HG02981 (cell line): ENCODE results near the gene SATB1.

Experiments used
- ATAC-seq: cut with Tn5 transposase; IDR thresholded peaks from one replicate; pipeline ENCODE4 v1.9.1; 2021; ENCODE audit warnings: mild to moderate bottlenecking, moderate library complexity; ENCODE audit not compliant: unreplicated experiment

Gene SATB1

DNA sequence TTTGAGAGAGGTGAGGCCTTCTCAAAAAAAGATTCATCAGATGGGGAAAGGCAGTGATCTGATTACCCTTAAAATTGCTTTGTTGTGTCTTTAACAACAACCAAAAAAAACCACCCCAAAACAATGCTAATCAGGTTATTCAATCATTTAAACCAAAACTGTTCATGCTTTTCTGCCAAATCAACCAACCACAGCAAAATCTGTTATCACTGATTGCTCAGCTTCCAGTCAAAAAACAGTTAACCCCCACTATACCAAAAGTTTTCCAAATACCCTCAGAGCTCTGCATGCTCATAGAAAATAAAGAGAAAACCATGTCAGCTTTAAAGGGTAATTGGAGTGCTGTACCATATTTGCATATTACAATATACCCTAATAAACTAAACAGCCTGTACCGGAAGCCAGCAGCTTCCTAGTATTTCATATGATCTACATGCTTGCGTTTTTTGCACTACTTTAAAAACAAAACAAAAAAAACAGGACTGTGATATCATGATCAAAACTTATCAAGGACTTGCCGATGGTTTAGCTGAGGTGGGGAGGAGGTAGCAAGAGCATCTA lies 22.8 kb downstream of the SATB1 start:
- no peak for ATAC-seq

DNA sequence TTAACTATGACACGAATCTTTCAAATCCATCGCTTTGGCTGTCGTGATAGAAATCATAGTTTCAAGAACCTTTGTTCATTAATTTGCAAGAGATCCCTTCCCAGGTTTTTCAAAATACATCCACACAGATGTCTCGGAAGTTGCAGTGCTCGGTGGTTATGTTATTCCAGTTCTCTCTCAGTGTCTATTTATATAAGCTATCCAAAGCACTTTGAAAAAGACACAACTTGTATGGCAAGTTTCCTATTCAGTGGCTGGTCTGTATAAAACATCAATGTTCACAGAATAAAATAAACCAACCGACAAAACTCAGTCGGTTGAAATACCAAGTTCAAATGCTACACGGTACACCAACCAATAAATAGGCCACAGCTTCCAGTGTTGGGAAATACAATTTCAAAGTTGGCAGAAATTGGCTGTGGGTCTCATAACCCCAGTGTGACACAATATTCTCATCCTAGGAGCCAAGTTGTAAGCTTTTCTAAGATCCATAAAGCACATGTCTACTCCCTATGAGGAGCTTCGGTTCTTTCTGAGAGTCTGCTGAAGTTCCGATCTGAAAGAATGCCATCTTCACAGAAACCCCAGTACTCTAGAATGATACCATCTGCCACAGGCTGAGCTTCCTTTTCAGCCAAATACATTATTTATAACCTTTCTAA lies 23.7 kb downstream of the SATB1 start:
- no peak for ATAC-seq

DNA sequence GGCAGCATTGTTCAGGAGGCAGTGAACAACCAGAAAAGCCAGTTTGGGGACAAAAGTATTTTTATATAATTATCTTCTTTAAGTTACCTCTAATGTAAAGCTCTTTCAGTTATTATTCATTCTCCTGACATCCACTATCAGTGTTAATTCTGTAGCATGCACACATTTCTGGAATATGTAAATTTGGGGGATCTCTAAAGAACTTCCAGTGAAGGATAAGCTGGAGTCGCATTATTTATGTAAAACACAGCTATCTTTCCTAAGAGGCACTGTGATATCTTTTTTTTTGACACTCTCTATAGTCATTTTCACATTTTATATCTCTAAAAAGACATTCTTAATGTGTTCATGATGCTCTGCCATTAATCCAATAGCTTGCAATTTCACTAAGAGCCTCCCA lies 26.7 kb downstream of the SATB1 start:
- no peak for ATAC-seq

DNA sequence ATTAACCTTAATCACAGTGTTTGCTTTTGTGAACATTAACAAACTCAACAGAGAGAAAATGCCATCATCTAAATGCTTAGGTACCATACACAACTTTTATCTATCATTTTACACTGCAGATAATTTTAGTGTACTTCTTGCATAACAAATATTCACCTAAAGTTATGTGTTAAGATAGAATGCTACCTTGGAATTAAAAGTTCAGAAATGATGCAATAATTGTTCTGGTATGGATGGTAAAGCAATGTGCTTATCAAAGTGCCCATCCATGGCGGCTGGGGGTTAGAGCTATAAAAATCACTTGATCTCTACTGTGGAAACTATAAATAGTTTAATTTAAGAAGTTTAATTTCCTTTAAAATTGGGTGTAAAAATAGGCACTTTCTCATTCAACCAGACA lies 28.7 kb downstream of the SATB1 start:
- ATAC-seq = no peak

GRCh38 chr3:18394384-18394995 lies 30.6 kb downstream of the SATB1 start:
- no peak for ATAC-seq

DNA sequence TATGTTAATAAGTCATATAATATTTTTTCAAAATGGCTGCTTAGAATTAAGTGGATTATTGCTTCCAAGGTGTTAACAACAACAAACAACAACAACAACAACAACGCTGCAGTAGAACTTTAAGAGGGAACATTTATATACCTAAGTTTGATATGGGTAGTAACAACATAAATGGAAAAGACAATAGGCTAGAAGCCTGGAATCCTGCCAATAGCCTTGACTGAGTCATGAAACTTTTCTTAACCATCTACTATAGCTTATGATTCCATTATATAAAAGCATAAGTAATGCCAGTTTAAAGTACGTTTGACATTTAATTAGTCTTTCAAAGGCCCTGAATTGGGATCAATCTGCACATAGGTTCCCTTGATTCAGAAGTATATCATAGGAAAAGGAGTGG lies 31.2 kb downstream of the SATB1 start:
- no peak for ATAC-seq

GRCh38 chr3:18390024-18390660 lies 35.0 kb downstream of the SATB1 start:
- no peak for ATAC-seq

DNA sequence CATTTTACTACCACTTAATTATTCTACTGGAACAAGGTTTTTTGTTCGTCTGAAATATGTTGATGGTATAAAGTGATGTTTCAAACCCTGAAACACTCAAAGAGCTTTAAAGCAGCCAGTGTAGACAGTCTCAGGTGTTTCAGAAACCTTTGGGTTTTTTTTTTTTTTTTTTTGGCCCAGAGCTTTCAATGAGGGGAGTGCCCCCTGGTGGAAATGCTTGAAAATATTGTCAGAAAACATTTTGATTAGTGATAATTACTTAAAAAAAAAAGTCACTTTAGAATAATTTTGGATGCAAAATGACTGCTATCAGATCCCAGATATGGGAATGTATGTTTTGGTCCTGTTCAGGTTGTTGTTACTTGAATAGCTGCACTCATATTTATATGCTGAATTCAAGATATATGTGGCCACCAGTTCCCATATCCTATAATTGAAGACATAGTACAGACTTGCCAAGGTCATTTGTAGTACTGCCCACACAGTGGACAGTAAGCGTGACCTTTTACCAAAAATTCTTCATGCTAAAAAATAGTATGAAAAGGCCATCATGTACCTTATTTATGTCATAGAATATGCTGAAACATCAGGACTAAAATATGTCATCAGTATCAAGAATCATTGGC lies 35.9 kb downstream of the SATB1 start:
- no peak for ATAC-seq

- no peak for ATAC-seq
These were observed 38.8 kb downstream of the SATB1 start for GRCh38 chr3:18386274-18386890.

DNA sequence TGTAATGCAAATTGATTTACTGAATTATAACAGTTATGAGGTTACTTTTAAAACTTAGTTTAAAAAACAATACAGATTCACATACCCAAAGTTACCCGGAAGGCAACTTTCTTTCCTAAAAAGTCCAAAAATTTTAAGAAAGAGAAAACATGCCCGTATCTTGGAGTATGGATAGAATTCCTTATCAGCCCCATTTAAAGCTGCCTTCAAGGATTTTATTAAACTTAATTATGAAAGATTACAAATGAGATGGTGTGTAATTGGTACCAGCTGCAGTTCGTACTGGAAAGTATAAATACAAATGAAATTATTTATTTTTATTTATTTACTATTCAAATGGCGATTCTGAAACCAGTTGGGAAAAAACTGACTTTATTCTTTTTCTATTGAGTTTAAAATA lies 39.4 kb downstream of the SATB1 start:
- no peak for ATAC-seq

- ATAC-seq = no peak
These were observed 42.3 kb downstream of the SATB1 start for GRCh38 chr3:18382760-18383369.

DNA sequence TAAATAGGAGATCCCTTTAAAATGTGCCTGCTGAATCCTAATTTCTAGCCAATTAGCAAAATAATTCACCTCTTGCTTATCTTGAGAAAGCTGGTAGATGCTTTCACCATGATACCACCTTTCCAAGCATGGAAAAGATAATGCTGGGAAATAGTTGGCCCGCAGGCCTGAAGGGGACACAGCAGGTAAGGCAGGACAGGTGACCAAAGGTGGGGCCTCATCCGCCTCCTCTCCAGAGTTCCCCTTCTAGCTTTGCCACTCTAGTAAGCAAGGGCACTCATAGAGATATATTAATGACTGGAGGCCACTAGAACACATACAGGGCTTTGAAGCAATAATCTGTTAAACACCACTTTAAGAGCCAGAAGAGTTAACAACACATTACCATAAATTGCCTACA lies 45.5 kb downstream of the SATB1 start:
- no peak for ATAC-seq

- ATAC-seq = no peak
These were observed 46.9 kb downstream of the SATB1 start for GRCh38 chr3:18378218-18378617.

DNA sequence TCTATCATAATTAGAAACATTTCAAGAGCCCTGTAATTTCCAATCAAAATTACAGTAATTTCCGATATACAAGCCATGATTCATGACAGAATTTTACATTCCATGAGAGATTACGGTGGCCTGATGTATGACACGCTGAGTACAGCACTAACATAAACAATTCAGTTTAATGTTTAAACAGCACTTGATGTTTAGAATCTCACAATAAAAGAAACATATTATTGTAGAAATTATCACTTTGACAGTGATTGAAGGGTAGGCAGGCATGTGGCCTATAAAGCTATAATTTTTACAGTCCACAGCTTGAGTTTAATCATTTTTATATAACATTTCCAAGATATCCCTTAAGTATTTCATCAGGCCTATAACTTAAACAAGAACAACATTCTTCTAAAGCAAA lies 48.5 kb downstream of the SATB1 start:
- no peak for ATAC-seq

GRCh38 chr3:18372786-18373405 lies 52.2 kb downstream of the SATB1 start:
- no peak for ATAC-seq

DNA sequence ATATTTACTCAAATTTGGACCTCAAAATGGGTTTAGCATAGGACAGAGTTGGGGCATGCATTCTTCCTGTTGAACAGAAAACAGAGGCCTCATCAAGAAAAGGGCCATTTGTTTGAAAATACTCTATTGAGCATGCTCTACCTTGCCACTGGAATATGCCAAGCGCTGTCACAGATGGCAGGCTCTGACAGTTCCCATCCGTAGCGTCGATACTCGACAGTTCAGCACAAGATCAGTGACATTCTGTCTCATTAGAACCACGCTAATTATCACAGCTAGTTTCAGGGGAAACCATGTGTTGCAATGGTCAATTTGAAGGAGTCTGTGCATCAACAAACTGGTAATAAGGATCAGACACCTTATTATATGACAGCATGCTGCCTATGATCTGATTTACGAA lies 54.5 kb downstream of the SATB1 start:
- no peak for ATAC-seq

GRCh38 chr3:18369551-18370185 lies 55.5 kb downstream of the SATB1 start:
- no peak for ATAC-seq

GRCh38 chr3:18366258-18366657 lies 58.9 kb downstream of the SATB1 start:
- ATAC-seq = no peak

- no peak for ATAC-seq
These were observed 61.8 kb downstream of the SATB1 start for GRCh38 chr3:18363338-18363737.

- no peak for ATAC-seq
These were observed 67.4 kb downstream of the SATB1 start for GRCh38 chr3:18357747-18358146.
